GM19397 (cell line): Measurements from ENCODE around the gene MGAT1.
"Not testable (repeated sequence)": the region's sequence is repeated elsewhere in the genome, so short reads cannot be mapped to it uniquely, and the experiment has no call there.

Source experiments
- ATAC-seq: cut with Tn5 transposase; IDR thresholded peaks from one replicate; pipeline ENCODE4 v1.9.1; 2021; ENCODE audit warnings: mild to moderate bottlenecking, moderate library complexity; ENCODE audit not compliant: unreplicated experiment

The MGAT1 gene

GRCh38 chr5:180807046-180807445, 4.4 kb upstream of the MGAT1 start:
- no peak for ATAC-seq

GRCh38 chr5:180806351-180807011, 3.9 kb upstream of the MGAT1 start:
- no peak for ATAC-seq

GRCh38 chr5:180804129-180804618, 1.6 kb upstream of the MGAT1 start:
- no peak for ATAC-seq

DNA sequence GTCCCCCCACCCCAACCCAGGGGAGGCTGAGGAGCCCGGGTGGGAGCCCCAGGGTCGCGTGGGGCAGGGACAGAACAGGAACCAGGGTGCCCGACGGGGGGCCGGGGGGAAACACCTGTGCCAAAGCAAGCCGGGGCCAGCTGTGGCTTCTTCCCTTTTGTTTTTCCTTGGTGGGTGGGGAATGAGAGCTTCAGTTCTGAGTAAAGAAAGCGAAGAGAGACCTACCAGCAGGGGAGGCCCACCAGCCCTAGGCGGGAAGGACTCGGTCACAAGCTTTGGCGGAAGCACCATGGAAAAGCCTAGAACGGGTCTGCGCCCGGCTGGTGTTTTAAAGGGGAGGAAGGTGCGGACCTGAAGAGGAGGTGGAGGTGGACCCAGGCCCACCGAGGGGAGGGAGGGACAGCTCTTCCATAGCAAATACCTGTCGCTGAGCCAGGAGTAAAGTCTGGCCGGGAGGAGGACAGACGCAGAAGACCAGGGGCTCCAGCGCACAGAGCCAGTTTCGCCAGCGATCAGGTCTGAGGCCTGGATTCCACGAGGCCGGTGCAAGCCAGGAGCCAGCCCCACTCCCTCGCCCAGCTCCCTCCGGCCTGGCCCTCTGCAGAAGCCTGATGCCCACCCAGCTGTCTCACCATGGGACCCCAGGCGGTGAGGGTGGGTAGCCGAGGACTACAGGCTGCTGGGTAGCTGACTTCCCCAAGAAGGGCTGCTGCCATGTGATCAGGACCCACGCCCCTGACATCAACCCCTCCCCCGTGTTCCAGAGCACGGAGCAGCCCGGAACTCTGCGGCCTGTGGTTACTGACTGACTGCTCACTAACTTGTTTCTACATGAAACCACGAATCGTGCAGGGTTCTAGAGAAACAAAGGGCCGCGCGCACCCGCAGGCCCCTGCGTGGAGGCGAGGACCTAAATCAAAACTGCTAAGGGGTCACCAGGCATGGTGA, 849 bp upstream of the MGAT1 start:
- ATAC-seq, result peak; percentile 62

DNA sequence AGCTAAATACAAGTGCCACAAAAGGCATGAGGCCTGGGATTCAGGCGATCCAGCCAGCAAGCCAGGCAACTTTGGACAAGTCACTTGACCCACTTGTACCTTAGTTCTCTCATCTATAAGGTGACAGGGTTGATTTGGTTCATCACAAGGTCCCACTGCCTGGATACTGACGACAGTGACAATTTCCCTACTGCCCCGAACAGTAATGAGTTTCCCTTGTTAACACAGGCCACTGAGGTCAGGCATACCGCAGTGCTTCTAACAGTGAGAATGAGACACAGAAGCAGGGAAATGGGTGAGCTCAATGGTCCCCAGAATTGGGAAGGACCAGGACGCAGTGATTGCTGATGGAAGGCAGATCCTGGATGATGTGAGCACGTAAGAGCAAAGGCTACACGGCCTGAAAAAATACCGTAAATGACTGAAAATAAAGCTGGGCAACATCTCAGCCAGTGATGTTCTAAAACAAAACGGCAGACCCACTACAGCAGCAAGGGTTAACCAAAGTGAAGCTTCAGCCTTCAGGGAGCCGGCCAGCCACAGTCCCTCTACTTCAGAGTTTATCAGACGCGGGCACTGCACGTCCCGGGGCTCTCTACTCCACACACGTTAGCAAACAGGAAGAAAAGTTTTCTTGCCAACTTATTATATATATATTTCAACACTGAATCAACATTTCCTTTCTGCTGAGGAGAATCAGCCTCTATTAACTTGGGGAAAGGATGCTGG, 846 bp downstream of the MGAT1 start:
- ATAC-seq, result no peak

- no peak for ATAC-seq
These were observed 2.5 kb downstream of the MGAT1 start for GRCh38 chr5:180799902-180800801.

GRCh38 chr5:180799194-180799593, 3.4 kb downstream of the MGAT1 start:
- ATAC-seq, result no peak

GRCh38 chr5:180798193-180798592, 4.4 kb downstream of the MGAT1 start:
- no peak for ATAC-seq

DNA sequence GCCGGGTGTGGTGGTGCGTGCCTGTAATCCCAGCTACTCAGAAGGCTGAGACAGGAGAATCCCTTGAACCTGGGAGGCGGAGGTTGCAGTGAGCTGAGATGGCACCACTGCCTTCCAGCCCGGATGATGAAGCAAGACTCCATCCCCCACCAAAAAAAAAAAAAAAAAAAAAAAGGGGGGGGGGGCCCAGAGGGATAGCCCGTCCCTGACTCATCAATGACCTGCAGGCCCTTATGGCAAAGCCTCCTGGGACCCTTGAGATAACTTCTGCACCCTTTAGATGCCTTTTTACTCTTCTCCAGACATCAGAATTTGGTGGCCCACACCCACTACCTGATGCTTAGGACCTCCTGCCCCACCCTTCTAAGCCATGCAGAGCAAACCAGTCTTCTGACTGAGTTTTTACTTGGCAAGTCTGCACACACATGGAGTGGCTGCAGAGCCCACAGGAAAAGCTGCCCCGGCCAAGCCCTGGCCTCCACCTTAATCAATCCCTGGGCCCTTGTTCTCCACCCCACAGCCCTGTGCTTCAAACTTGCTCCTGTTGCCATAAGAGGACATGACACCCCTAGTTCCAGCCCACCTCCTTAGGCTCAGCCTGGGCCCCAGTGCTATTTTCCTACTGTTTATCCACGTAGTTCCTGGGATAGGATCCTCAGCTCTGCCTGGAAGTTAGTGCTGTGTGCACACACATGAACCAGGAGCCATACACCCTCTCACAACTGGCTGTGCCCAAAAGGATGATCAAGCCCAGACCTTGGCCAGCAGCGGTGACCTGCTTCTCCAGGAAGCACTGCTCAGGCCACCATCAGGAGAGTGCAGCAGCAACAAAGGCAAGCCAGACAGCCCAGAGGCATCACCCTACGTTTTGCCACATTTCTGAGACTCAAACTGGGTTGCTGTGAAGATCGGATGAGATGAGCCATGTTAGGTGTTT, 5.1 kb downstream of the MGAT1 start:
- ATAC-seq, result no peak

GRCh38 chr5:180795771-180796313, 6.8 kb downstream of the MGAT1 start:
- ATAC-seq, result no peak

- no peak for ATAC-seq
These were observed 9.7 kb downstream of the MGAT1 start for GRCh38 chr5:180792965-180793287.

- no peak for ATAC-seq
These were observed 10.2 kb downstream of the MGAT1 start for GRCh38 chr5:180792287-180792964.

- ATAC-seq, result no peak
These were observed 10.9 kb downstream of the MGAT1 start for GRCh38 chr5:180791611-180792213.

DNA sequence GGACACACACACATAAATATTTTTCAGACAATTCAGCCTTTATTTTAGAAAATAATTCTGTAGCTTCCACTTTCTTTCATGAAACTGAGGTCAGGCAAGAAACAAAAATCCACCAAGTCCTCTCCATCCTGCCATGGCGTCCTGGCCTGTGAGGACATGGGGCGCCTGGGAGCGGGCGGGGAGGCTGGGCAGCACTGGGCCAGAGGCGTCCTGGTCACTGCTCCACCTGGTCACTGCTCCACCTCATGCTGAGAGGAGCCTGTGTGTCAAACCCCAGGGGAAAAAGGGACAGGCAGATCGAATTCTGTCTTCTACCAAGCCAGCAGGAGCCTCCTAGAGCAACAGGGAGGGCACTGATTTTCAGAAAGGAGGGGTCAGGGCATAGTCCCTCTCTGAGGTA, 12.1 kb downstream of the MGAT1 start:
- ATAC-seq, result no peak

DNA sequence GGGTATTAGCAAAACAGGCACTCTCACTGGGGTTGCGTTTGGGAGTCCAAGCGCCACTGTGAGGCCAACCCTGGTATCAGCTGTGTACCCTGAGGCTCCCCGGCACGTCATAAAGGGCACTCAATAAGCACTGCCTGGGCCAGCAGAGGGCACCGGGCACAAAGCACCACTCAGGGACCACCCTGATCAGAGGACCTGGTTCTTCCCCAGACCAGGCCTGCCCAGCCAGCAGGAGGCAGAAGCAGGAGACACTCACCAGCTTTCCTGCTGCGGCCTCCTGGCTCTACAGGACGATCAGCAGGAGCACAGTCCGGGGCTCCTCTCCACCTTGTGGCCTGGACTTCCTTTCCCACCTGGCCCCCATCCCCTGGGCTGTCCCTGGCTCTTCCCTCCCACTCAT, 12.6 kb downstream of the MGAT1 start:
- ATAC-seq, result no peak

GRCh38 chr5:180788651-180789410, 13.8 kb downstream of the MGAT1 start:
- ATAC-seq, result not testable (repeated sequence)

DNA sequence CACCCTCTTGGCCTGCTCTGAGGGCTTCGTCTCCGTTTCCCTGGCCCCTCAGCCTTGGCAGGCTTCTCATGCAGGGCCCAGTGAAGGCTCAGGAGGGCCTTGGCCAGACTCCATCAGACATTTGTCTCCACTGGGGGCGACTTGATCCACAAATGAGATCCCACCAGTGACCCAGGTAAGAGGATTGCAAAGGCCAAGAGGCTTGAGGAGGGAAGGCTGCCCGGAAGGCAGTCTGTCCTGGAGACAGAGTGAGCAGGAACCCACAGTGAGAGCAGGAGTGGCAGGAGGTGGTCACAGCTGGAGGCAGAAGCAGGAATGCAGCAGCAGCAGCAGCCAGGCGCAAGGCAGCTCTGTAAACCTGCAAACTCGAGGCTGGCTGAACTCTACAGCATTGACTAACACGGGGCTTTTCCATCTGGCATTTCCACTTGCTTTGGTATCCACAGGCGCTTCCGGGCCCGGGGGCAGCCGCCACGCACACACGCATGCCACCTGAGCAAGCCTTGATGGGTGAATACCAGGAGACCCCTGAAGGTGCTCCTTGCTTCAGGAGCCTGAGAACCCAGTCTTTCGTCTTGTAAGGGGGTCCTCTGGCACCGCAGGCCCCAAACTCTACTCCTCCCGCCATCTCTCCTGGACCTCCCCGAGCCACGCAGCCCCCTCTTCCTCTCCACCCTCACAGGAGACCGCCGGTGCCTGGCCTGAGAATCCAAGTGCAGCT, 14.7 kb downstream of the MGAT1 start:
- ATAC-seq, result no peak
